ENCODE results near the gene MDH1. TPM values are rescaled to one million over a fixed set of nuclear protein-coding genes. Genes with fewer than 3 reads are reported as not detected.
A peak's percentile ranks its signal among the peaks of the same experiment; 100 is the strongest.

MDH1 gene
- polyA plus RNA-seq, 2 of the 4 experiments (the other 2 are of a cell fraction), result 220 to 425 TPM

GRCh38 chr2:63582873-63583272 lies 5.9 kb upstream of the MDH1 start:
- no peak for TF ChIP-seq NFE2L2 (conservative IDR thresholded peaks at IDR 0.05; ENCODE audit: low read length)
- no peak for TF ChIP-seq EHMT2 (IDR thresholded peaks at IDR 0.05; ENCODE audit: low read depth)
- TF ChIP-seq, protein P1, sequence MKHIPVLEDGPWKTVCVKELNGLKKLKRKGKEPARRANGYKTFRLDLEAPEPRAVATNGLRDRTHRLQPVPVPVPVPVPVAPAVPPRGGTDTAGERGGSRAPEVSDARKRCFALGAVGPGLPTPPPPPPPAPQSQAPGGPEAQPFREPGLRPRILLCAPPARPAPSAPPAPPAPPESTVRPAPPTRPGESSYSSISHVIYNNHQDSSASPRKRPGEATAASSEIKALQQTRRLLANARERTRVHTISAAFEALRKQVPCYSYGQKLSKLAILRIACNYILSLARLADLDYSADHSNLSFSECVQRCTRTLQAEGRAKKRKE (CRISPR knock-in tag; IDR thresholded peaks at IDR 0.05; ENCODE audit: low read depth), result no peak
- TF ChIP-seq HES2 (IDR thresholded peaks at IDR 0.05), result no peak
- no peak for TF ChIP-seq FOSB (CRISPR knock-in tag; IDR thresholded peaks at IDR 0.05)
- TF ChIP-seq CHD4 (IDR thresholded peaks at IDR 0.05; ENCODE audit: borderline replicate concordance), result no peak
- no peak for TF ChIP-seq HEYL (CRISPR knock-in tag; IDR thresholded peaks at IDR 0.05)
- no peak for TF ChIP-seq FOSL2 (IDR thresholded peaks at IDR 0.05)
- no peak for TF ChIP-seq FOSL2 (CRISPR knock-in tag; IDR thresholded peaks at IDR 0.05)
- TF ChIP-seq JUN (IDR thresholded peaks at IDR 0.05), result no peak
- TF ChIP-seq SREBF2 (IDR thresholded peaks at IDR 0.05), result no peak
- TF ChIP-seq E2F6 (IDR thresholded peaks at IDR 0.05; ENCODE audit: borderline replicate concordance, low read depth), result no peak
- no peak for TF ChIP-seq POLR2A (IDR thresholded peaks at IDR 0.05; ENCODE audit: low read length)
- TF ChIP-seq CHD2 (IDR thresholded peaks at IDR 0.05; ENCODE audit: low read length, partially characterized antibody), result no peak
- no peak for TF ChIP-seq PBX3 (IDR thresholded peaks at IDR 0.05)
- no peak for TF ChIP-seq ZNF302 (CRISPR knock-in tag; IDR thresholded peaks at IDR 0.05)
- TF ChIP-seq KDM5A (IDR thresholded peaks at IDR 0.05), result no peak
- ChIA-PET POLR2A (no interaction called here), CTCF (no interaction called here)
- no peak for ATAC-seq
- Histone ChIP-seq H3K4me3 (no peak overlapping the region), H3K27ac (no peak overlapping the region), H3K9me3 (no peaks in the 10 kb centered on the region), H3K4me1 (peaks cover 7% of the 10 kb centered on the region; the same call in 2 of the 3 replicates), H3K4me2 (no peak overlapping the region)
- no peak for DNase-seq (ENCODE audit: low read depth in 1 of 2, low spot score in 1 of 2)
- WGBS (ENCODE audit: missing lambda C conversion rate), result 77% methylated on average over 1 of the region's 1 CpG
- no peak for FAIRE-seq

GRCh38 chr2:63587814-63588384 lies 864 bp upstream of the MDH1 start:
- DNase-seq (ENCODE audit: low read depth in 1 of 2, low spot score in 1 of 2) (no peak), ATAC-seq (peak; percentile 25), FAIRE-seq (no peak)
- WGBS (ENCODE audit: missing lambda C conversion rate), result 2% methylated on average over 33 of the region's 33 CpGs
- Histone ChIP-seq H3K9me3 (no peaks in the 10 kb centered on the region), H3K4me1 (peaks cover 24% of the 10 kb centered on the region), H3K4me3 (peak overlapping the region; percentile 93), H3K27ac (peak overlapping the region; percentile 76 to 92), H3K4me2 (peak overlapping the region; percentile 93)
- CTCF ChIA-PET, result interaction anchor here (0.6 to 1.9 kb wide), 4 partner anchors 9 to 22 kb away, joined by 3 to 5 read pairs (median 4); no protein-coding TSS in a partner anchor
- POLR2A ChIA-PET, result interaction anchor here (0.7 to 1.8 kb wide), 11 partner anchors 9 to 1082 kb away, joined by 3 to 21 read pairs (median 8); partner anchors contain the start of genes SERTAD2, TMEM17 and UGP2
- TF ChIP-seq CHD2 (IDR thresholded peaks at IDR 0.05; ENCODE audit: low read length, partially characterized antibody) (no peak), NPAS2 (CRISPR knock-in tag; IDR thresholded peaks at IDR 0.05; ENCODE audit: borderline replicate concordance) (no peak), ZNF302 (CRISPR knock-in tag; IDR thresholded peaks at IDR 0.05) (no peak), SREBF2 (IDR thresholded peaks at IDR 0.05) (no peak), NR3C1 (IDR thresholded peaks at IDR 0.05) (no peak), HOXB5 (CRISPR knock-in tag; IDR thresholded peaks at IDR 0.05) (no peak), MYC (IDR thresholded peaks at IDR 0.05; ENCODE audit: borderline replicate concordance, low read length) (no peak), FOSB (CRISPR knock-in tag; IDR thresholded peaks at IDR 0.05) (no peak), PHF8 (IDR thresholded peaks at IDR 0.05; ENCODE audit: borderline replicate concordance, low read depth) (peak; percentile 33; the same call in 1 of the 2 replicates), HDAC2 (IDR thresholded peaks at IDR 0.05) (peak; percentile 58; the same call in 1 of the 2 replicates), CHD4 (IDR thresholded peaks at IDR 0.05; ENCODE audit: borderline replicate concordance) (no peak), HOXA7 (CRISPR knock-in tag; IDR thresholded peaks at IDR 0.05) (no peak), POLR2A (IDR thresholded peaks at IDR 0.05; ENCODE audit: low read length) (no peak), PBX3 (IDR thresholded peaks at IDR 0.05) (no peak), SMC3 (IDR thresholded peaks at IDR 0.05) (no peak), KDM5A (IDR thresholded peaks at IDR 0.05) (peak; percentile 53; the same call in 1 of the 2 replicates)
- TF ChIP-seq, protein P1 (CRISPR knock-in tag; IDR thresholded peaks at IDR 0.05; ENCODE audit: low read depth), result no peak
- TF ChIP-seq, protein P2, sequence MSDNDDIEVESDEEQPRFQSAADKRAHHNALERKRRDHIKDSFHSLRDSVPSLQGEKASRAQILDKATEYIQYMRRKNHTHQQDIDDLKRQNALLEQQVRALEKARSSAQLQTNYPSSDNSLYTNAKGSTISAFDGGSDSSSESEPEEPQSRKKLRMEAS (IDR thresholded peaks at IDR 0.05), result no peak

Data from A549 (cell line).